ENCODE data around the gene TMEM132A. TPM values are rescaled to one million over a fixed set of nuclear protein-coding genes. Genes with fewer than 3 reads are reported as not detected.

The TMEM132A gene
- total and polyA plus RNA-seq, 5 experiments from 2014 or later = 0.88 TPM; not detected in 4

DNA sequence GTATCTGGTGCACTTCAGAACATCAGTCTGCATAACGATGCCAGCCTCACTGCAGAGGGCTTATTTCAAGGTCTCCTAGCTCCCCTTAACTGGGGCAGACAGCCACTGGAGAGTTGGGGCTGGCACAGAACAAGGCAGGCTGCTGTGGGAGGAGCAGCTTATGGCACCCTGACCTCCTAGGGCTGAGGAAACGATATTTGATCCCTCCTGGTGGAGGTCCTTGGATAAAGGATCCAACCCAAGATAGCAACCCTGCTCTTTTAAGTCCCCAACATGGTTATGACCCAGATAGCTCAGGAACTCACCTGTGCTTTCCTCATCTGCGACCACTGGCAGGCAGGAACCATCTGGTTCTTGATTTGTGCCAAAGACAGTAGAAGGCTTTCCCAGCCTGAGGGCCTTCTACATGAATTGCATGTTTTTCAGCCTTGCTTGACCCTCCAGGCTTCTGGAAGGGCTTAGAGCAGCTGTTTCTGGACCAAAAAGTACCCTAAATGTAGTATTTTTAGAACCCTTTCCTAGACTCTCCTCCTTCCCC is 7.5 kb upstream of the TMEM132A start:
- Mint-ChIP-seq H3K36me3 (peaks cover 0 to 41% (median 22%) of the 10 kb centered on the region in 3 donors), H3K4me1 (peaks cover 22 to 69% (median 50%) of the 10 kb centered on the region in 4 donors), H3K4me3 (peak overlapping the region in 7 of 10 donors; percentile 2 to 62 (median 37)), H3K27ac (peak overlapping the region in 7 of 10 donors; percentile 24 to 91 (median 48)), H3K9me3 (no peaks in the 10 kb centered on the region), H3K27me3 (peaks cover 0 to 1% (median 0%) of the 10 kb centered on the region in 5 donors)
- ATAC-seq = no peak
- POLR2A ChIA-PET = interaction anchor here (0.5 to 4.5 kb wide), 4 partner anchors 9 to 143 kb away, joined by 3 to 48 read pairs (median 6); partner anchors contain the start of genes CD6 and PRPF19
- no peak for DNase-seq

DNA sequence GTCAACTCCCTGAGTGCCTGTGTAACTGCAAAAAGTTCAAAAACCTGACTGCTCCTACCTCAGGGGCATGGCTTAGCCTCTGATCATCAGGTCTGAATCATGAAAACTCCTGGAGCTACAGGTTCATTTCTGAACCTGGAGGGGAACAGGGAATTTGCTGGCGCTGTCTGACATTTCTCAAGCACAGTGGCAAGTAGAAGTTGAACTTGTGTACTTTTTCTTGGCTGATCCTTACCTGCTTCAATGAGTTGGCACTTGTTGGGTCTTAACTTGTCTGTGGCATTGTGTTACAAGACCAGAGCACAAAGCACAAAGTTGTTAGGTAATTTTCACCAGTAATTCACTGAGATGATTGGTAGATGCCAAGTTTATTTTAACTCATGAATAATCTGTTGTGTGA is 7.0 kb upstream of the TMEM132A start:
- H3K4me3 Mint-ChIP-seq = peak overlapping the region in 6 of 10 donors; percentile 2 to 43 (median 38)
- ATAC-seq = no peak
- no peaks in the 10 kb centered on the region for H3K9me3 Mint-ChIP-seq
- no peak for DNase-seq
- H3K27ac Mint-ChIP-seq = peak overlapping the region in 4 of 10 donors; percentile 59 to 91 (median 68)
- peaks cover 1 to 47% (median 26%) of the 10 kb centered on the region in 3 donors for H3K36me3 Mint-ChIP-seq
- POLR2A ChIA-PET = interaction anchor here (0.8 to 4.5 kb wide), 3 partner anchors 11 to 54 kb away, joined by 3 to 48 read pairs (median 4); partner anchors contain the start of genes CD6 and PRPF19
- peaks cover 0 to 5% (median under 1%) of the 10 kb centered on the region in 5 donors for H3K27me3 Mint-ChIP-seq
- H3K4me1 Mint-ChIP-seq = peaks cover 18 to 64% (median 45%) of the 10 kb centered on the region in 4 donors

DNA sequence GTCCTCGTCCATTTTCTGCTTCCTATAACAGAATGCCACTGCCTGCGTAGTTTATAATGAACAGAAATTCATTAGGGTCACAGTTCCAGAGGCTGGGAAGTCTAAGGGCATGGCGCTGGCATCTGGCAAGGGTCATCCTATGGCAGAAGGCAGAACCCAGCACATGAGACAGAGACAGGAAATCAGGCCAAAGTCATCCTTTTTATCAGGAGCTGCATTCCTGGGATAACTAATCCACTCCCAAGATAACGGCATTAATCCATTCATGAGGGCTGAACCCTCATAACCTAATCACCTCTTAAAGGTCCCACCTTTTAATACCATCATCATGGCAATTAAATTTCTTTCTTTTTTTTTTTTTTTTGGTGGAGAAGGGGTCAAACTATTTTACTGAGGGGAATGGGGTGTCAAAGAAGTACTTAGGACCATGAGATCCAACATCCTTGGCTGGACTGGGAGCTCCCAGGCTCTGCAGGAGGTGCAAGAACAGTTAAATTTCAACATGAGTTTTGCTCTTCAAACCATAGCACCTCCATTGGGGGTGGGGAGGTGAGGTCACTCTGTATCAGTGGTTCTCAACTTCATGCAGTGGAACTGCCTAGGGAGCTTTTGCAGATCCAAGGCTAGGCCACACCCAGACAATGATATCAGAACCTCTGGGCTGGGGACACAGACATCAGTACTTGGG is 5.9 kb upstream of the TMEM132A start:
- H3K4me3 Mint-ChIP-seq = no peak overlapping the region
- H3K9me3 Mint-ChIP-seq = no peaks in the 10 kb centered on the region
- ATAC-seq = no peak
- DNase-seq = no peak
- H3K27ac Mint-ChIP-seq = peak overlapping the region in 1 of 10 donors; percentile 15
- peaks cover 0 to 16% (median 5%) of the 10 kb centered on the region in 5 donors for H3K27me3 Mint-ChIP-seq
- peaks cover 5 to 58% (median 35%) of the 10 kb centered on the region in 3 donors for H3K36me3 Mint-ChIP-seq
- POLR2A ChIA-PET = interaction anchor here (0.6 to 1.4 kb wide), 4 partner anchors 14 to 32 kb away, joined by 3 to 7 read pairs (median 3); no protein-coding TSS in a partner anchor
- H3K4me1 Mint-ChIP-seq = peaks cover 19 to 56% (median 36%) of the 10 kb centered on the region in 4 donors

DNA sequence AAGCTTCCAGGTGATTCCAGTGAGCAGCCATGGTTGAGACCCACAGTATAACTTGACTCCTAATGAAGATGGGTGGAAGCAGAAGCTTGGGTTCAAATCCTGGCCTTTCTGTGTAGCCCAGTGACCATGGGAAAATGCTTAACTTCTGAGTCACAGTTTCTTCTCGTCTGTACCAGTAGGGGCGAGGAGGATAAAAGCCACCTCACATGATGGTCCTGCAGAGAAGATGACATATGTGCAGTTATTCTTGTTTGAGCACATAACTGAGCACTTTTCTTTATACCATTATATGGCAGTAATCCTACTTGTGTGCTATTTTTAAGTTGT is 5.4 kb upstream of the TMEM132A start:
- ATAC-seq (no peak), DNase-seq (no peak)
- no peak overlapping the region for H3K4me3 Mint-ChIP-seq
- no peaks in the 10 kb centered on the region for H3K9me3 Mint-ChIP-seq
- POLR2A ChIA-PET = interaction anchor here (0.6 to 1.4 kb wide), 4 partner anchors 13 to 32 kb away, joined by 3 to 7 read pairs (median 3); no protein-coding TSS in a partner anchor
- peaks cover 0 to 20% (median 5%) of the 10 kb centered on the region in 5 donors for H3K27me3 Mint-ChIP-seq
- H3K36me3 Mint-ChIP-seq = peaks cover 5 to 59% (median 36%) of the 10 kb centered on the region in 3 donors
- no peak overlapping the region for H3K27ac Mint-ChIP-seq
- H3K4me1 Mint-ChIP-seq = peaks cover 20 to 53% (median 34%) of the 10 kb centered on the region in 4 donors

DNA sequence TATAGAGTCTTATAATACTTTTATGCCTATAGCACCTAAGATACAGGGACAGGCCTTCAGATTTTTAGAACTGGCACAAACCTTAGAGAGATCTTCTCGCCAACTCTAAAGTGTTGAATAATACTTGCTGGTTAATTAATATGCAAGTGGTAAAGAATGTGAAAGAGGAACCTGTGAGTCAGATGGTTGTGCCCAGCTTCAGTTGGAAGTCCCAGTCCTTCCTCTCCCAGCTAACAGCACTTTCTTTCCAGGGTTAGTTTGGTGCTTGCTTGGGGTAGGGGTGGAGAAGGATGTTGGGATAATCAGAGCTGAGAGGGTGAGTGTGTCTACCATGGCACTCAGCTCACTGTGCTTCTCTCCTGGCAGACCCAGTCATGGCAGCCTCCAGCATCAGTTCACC is 4.9 kb upstream of the TMEM132A start:
- no peak for ATAC-seq
- Mint-ChIP-seq H3K4me1 (peaks cover 17 to 54% (median 32%) of the 10 kb centered on the region in 4 donors), H3K4me3 (no peak overlapping the region), H3K9me3 (no peaks in the 10 kb centered on the region), H3K27me3 (peaks cover 0 to 20% (median 5%) of the 10 kb centered on the region in 5 donors), H3K27ac (no peak overlapping the region), H3K36me3 (peaks cover 5 to 61% (median 36%) of the 10 kb centered on the region in 3 donors)
- no peak for DNase-seq
- POLR2A ChIA-PET = interaction anchor here (1.1 to 1.4 kb wide), 3 partner anchors 13 to 31 kb away, joined by 3 to 7 read pairs (median 3); no protein-coding TSS in a partner anchor

DNA sequence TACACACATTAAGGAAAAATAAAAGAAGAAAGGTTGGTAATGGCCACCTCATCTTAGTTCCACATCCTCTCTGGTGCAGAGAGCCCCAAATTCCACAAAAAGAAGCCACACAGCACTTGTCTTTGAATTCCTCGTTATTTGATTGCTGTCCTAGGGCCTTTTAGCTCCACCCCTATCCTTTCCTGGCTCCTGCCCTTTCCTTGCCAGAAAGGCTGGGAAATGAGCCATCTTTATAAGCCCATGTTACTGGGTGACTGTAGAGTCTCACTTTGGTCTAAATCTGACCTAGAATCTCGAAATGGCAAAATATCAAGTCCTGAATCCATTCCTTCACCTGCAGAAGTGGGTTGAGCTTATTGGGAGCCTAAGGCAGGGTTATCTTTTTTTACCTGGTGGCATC is 4.3 kb upstream of the TMEM132A start:
- no peak overlapping the region for H3K4me3 Mint-ChIP-seq
- POLR2A ChIA-PET = interaction anchor here (0.6 kb wide), 1 partner anchor 52 kb away, joined by 3 read pairs; the partner anchor contains the start of gene ZP1

DNA sequence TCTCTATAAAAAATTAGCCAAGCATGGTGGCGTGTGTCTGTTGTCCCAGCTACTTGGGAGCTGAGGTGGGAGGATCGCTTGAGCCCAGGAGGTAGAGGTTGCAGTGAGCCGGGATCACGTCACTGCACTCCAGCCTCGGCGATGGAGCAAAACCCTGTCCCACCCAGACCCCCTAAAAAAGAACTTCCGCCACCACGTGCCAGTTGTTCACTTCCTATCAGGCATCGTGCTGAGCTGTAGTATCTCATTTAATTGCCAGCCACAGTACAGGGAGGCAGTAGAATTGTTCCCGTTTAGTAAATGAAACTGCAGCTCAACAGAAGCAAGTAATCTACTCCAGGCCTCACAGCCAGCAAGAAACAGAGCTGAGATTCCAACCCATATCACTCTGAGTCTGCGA is 3.0 kb upstream of the TMEM132A start:
- peaks cover 5 to 58% (median 36%) of the 10 kb centered on the region in 3 donors for H3K36me3 Mint-ChIP-seq
- peaks cover 0 to 20% (median 8%) of the 10 kb centered on the region in 5 donors for H3K27me3 Mint-ChIP-seq
- no peak overlapping the region for H3K4me3 Mint-ChIP-seq
- DNase-seq (no peak), ATAC-seq (no peak)
- peak overlapping the region in 2 of 10 donors; percentile 21 to 34 for H3K27ac Mint-ChIP-seq
- H3K9me3 Mint-ChIP-seq = no peaks in the 10 kb centered on the region
- peaks cover 16 to 45% (median 28%) of the 10 kb centered on the region in 4 donors for H3K4me1 Mint-ChIP-seq
- POLR2A ChIA-PET = interaction anchor here (3.1 kb wide), 1 partner anchor 8 kb away, joined by 23 read pairs; the partner anchor contains the start of gene TMEM109

More for the DNA sequence above, 4.3 kb upstream of the TMEM132A start:
- no peaks in the 10 kb centered on the region for H3K9me3 Mint-ChIP-seq
- H3K27me3 Mint-ChIP-seq = peaks cover 0 to 20% (median 5%) of the 10 kb centered on the region in 5 donors
- H3K36me3 Mint-ChIP-seq = peaks cover 5 to 61% (median 36%) of the 10 kb centered on the region in 3 donors
- H3K27ac Mint-ChIP-seq = no peak overlapping the region
- DNase-seq (no peak), ATAC-seq (no peak)
- peaks cover 18 to 51% (median 31%) of the 10 kb centered on the region in 4 donors for H3K4me1 Mint-ChIP-seq

DNA sequence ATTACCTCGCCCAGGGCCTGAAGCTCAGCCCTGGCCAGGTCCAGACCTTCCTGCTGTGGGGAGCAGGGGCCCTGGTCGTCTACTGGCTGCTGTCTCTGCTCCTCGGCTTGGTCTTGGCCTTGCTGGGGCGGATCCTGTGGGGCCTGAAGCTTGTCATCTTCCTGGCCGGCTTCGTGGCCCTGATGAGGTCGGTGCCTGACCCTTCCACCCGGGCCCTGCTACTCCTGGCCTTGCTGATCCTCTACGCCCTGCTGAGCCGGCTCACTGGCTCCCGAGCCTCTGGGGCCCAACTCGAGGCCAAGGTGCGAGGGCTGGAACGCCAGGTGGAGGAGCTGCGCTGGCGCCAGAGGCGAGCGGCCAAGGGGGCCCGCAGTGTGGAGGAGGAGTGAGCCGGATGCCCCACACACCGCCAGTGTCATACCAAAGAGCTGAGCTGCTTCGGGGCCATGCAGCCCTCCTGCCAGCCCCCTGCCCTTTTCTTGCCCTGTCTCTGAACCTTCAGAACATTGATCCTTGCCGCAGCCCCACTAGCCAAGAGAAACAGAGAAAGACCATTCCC is 2.4 kb upstream of the TMEM132A start:
- H3K4me3 Mint-ChIP-seq = peak overlapping the region in 1 of 10 donors; percentile 34
- peak overlapping the region in 2 of 10 donors; percentile 25 to 34 for H3K27ac Mint-ChIP-seq
- POLR2A ChIA-PET = interaction anchor here (1.5 to 3.1 kb wide), 2 partner anchors 8 to 15 kb away, joined by 3 to 23 read pairs; partner anchors contain the start of genes PRPF19 and TMEM109
- H3K36me3 Mint-ChIP-seq = peaks cover 5 to 58% (median 36%) of the 10 kb centered on the region in 3 donors
- DNase-seq = no peak
- ATAC-seq = no peak
- peaks cover 16 to 39% (median 23%) of the 10 kb centered on the region in 4 donors for H3K4me1 Mint-ChIP-seq
- peaks cover 0 to 20% (median 9%) of the 10 kb centered on the region in 5 donors for H3K27me3 Mint-ChIP-seq
- H3K9me3 Mint-ChIP-seq = no peaks in the 10 kb centered on the region

DNA sequence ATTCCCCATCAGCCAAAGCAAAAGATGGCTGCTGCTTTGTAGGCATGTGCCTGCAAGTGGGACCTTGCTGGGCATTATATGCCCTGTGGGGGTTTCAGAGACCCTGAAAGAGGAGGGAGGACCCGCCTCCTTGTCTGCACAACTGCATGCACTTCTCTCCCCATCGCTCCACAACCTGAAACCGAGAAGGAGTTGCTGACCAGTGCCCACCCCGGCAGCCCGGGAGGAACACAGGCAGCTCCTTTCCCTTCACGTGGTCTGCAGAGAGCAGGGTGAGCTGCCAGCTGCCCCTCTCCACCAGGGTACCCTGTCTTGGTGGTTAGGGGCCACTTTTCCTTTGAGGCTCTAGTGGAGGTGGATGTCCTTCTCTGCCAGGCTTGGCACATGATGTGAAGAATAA is 1.4 kb upstream of the TMEM132A start:
- DNase-seq = no peak
- Mint-ChIP-seq H3K27me3 (peaks cover 0 to 20% (median 9%) of the 10 kb centered on the region in 5 donors), H3K27ac (no peak overlapping the region), H3K4me3 (peak overlapping the region in 3 of 10 donors; percentile 8 to 56 (median 44)), H3K9me3 (no peaks in the 10 kb centered on the region), H3K4me1 (peaks cover 14 to 32% (median 17%) of the 10 kb centered on the region in 4 donors), H3K36me3 (peaks cover 5 to 52% (median 36%) of the 10 kb centered on the region in 3 donors)
- ATAC-seq = no peak
- POLR2A ChIA-PET = interaction anchor here (1.5 to 3.1 kb wide), 2 partner anchors 9 to 16 kb away, joined by 3 to 23 read pairs; partner anchors contain the start of genes PRPF19 and TMEM109

DNA sequence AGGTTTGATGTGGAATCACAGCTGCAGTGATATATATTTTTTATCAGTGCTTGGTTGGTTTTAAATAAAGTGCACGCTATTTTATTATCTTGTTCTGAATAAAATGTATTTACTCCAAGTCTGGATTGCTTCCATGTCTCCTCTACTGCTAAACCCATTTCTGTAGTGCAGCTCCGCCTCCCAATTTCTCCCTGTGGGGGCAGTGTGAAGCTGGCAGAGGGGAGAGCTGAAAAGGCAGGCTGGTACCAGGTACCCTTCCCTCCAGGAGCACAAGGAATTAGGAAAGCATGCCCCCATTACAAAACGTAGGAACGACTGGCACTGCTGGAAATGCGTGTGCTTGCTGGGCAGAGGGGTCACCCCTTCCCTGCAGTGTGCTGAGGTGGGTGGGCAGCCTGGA is 934 bp upstream of the TMEM132A start:
- Mint-ChIP-seq H3K4me3 (peak overlapping the region; percentile 8 to 81 (median 52)), H3K36me3 (peaks cover 5 to 50% (median 34%) of the 10 kb centered on the region in 3 donors), H3K9me3 (no peaks in the 10 kb centered on the region), H3K27me3 (peaks cover 0 to 20% (median 9%) of the 10 kb centered on the region in 5 donors), H3K27ac (no peak overlapping the region), H3K4me1 (peaks cover 13 to 28% (median 17%) of the 10 kb centered on the region in 4 donors)
- no peak for ATAC-seq
- POLR2A ChIA-PET = interaction anchor here (1.5 to 3.1 kb wide), 2 partner anchors 10 to 17 kb away, joined by 3 to 23 read pairs; partner anchors contain the start of genes PRPF19 and TMEM109
- DNase-seq = no peak

DNA sequence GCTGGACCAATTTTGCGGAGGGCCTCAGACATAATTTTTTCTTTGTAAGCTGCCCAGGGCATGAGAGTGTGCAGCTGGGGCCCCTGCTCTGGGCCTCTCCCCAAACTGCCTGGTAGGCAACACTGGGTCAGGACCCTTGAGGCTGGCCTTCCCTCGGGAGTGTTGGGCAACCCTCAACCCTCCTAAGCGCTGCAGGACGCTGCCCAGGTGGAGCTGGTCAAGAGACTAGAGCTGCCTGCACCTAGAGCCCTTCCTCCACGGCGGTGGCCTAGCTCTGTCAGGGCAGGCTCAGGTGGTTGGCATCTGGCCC is 505 bp upstream of the TMEM132A start:
- Mint-ChIP-seq H3K9me3 (no peaks in the 10 kb centered on the region), H3K4me1 (peaks cover 13 to 25% (median 17%) of the 10 kb centered on the region in 4 donors), H3K4me3 (peak overlapping the region; percentile 43 to 79 (median 58)), H3K27ac (no peak overlapping the region), H3K27me3 (peaks cover 0 to 20% (median 9%) of the 10 kb centered on the region in 5 donors), H3K36me3 (peaks cover 5 to 47% (median 34%) of the 10 kb centered on the region in 3 donors)
- no peak for ATAC-seq
- no peak for DNase-seq
- POLR2A ChIA-PET = interaction anchor here (3.1 kb wide), 1 partner anchor 10 kb away, joined by 23 read pairs; the partner anchor contains the start of gene TMEM109

Data from naive thymus-derived CD8-positive, alpha-beta T cell (primary cell).